SKM-1 (cell line): ENCODE measurements around the gene KLHL28.

Experiments used
- DNase-seq: peaks from one replicate; lab custom pipeline; 2025; ENCODE audit not compliant: unreplicated experiment; lab: John Stamatoyannopoulos, UW

The KLHL28 gene, protein sequence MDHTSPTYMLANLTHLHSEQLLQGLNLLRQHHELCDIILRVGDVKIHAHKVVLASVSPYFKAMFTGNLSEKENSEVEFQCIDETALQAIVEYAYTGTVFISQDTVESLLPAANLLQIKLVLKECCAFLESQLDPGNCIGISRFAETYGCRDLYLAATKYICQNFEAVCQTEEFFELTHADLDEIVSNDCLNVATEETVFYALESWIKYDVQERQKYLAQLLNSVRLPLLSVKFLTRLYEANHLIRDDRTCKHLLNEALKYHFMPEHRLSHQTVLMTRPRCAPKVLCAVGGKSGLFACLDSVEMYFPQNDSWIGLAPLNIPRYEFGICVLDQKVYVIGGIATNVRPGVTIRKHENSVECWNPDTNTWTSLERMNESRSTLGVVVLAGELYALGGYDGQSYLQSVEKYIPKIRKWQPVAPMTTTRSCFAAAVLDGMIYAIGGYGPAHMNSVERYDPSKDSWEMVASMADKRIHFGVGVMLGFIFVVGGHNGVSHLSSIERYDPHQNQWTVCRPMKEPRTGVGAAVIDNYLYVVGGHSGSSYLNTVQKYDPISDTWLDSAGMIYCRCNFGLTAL

DNA sequence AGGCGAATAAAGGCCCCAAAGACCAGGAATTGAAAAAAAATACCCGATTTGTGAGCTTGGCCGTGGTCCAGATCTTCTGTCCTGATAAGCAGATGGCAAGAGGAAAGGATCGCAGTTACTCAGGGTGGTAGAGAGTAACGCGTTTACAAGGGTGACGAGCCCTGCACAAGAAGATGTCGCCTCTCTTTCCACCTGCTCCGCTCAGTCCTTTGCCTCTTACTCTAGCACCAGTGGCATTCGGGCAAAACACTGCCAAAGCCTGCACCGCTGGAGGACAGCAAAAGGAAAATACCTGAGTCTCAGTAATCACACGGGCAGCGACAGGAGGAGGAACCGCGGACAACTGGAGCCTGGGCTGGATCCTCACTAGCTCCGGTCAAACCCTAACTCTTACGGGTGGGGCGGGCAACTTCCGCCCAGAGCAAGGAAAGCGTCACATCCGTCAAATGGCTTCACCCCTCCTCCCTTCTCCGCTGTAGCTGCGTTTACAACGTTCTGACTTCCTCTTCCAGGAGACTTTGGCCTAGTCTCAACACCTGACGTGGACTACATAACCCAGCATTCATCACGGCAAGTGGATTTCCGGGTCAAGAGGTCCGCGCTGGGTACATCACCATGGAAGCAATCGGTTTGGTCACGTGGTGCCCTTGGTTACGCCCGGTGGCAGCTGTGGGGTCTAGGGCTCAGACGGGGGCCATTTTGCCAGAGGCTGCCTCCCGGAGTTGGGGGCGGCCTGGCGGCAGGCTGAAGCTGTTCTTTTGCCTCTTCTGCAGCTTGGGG is at the start of gene KLHL28, which contains the start of gene TOGARAM1:
Gene KLHL28, minus strand, starts transcription at position 394 of the 780 bp plus-strand sequence. CDS start 16,019 bp downstream, outside the sequence.
Gene TOGARAM1, plus strand, starts transcription at position 637 of the 780 bp plus-strand sequence. CDS start 232 bp downstream, outside the sequence.
- peak; percentile 89 for DNase-seq

DNA sequence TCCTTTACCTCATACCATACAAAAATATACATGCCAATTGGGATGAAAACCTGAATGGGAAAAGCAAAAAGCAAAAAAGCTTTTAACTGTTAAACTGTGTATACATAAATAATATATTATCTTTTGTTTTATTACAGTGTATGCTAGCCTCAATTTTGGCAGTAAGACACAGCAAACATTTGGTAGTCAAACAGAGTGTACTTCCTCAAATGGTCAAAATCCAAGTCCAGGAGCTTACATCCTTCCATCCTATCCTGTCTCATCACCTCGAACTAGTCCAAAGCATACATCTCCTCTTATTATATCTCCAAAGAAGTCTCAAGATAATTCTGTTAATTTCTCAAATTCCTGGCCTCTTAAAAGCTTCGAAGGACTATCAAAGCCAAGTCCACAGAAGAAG is 42.2 kb upstream of the KLHL28 start:
- DNase-seq: no peak

DNA sequence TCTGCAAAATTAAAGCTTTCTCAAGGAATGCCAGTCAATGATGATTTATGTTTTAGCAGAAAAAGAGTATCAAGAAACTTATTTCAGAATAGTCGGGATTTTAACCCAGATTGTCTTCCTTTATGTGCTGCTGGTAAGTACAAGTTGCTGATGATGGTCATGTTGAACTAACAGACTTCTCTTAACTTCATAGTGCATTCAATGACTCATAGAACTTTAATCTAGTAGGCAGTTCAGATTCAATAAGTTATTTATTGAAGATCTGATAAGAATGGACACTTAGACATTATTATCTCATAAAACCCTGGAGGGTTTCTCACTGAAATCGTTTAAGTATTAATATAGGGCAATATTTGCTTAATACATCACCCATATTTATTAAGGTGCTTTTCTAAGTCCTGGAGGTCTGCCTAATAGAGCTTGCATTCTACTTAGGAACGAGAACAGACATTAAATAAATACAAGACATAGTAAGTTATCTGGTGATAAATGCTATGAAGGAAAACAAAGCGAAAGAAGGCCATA is 34.1 kb upstream of the KLHL28 start:
- no peak for DNase-seq

DNA sequence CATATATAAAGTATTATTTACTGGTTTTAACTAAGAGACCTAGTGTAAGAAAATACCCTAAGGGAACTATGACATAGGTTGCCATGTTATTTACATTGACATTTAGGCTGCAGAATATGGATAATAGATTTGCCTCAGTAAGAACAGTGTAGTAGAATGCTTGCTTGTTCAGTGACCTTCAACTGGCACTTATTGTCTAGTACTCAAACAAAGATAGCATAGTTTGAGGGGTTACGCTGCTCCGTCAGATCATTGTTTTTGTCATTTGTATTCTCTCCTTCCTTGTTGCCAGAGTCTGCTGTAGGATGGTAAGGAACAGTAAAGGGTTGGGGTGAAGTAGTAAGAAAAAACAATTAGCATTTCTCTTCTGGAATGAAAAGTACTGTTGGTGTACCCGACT is 33.4 kb upstream of the KLHL28 start:
- DNase-seq: no peak

DNA sequence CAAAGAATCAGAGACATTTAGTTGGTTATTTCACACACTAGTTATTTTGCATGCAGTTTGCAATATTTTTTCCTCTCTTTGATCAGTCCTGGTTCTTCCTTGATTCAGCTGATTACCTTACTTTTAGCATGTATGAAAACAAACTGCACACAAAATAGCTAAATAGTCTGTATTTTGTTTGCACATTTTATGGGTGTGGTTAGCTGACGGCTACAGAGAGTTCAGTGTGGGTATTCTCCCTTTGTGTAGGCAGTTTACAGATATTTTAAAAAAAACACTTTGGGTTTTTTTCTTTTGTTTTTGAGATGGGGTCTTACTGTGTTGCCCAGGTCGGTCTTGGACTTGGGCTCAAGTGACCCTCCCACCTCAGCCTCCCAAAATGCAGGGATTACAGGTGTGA is 28.8 kb upstream of the KLHL28 start:
- no peak for DNase-seq

DNA sequence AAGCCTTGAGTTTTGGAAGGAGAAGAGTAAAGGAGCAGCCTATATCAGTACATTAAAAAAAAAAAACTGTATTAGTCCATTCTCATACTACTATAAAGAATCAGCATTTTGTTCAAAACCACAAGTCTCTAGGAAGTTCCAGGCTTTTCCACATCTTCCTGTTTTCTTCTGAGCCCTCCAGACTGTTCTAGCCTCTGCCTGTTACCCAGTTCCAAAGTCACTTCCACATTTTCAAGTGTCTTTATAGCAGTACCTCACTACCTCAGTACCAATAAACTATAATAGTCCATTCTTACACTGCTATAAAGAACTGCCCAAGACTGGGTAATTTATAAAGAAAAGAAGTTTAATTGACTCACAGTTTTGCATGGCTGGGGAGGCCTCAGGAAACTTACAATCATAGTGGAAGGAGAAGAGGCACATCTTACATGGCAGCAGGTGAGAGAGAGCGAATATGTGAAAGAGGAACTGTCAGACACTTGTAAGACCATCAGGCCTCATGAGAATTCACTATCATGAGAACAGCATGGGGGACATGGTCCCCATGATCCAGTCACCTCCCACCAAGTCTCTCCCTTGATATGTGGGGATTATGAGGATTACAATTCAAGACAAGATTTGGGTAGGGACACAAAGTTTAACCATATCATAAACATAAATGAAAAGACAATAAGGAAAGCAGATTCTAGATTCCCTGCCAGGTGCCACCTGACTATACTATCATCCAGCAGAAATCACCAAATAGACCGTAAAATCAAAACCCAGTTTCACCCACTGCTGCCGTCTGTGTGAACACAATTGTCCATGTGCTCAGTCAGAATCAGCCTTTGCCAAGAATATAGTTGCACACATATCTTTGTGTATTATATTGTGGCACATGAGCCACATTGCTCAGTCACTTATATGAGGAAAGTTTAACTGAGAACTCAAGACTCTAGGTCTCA is 28.0 kb upstream of the KLHL28 start:
- no peak for DNase-seq

DNA sequence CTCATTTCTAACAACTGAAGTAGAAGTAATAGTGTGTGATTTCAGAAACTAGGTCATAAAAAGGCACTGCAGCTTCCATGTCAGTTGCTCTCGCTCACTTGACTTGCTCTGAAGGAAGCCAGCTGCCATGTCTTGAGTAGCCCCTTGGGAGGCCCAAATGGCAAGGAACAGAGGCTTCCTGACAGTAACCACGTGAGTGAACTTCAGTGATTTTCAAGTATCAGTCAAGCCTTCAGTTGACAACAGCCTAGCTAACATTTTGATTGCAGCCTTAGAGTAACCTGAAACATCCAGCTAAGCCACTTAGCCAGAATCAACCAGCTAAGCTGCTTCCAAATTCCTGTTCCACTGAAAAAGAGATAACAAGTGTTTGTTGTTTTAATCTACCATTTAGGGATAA is 26.9 kb upstream of the KLHL28 start:
- no peak for DNase-seq

DNA sequence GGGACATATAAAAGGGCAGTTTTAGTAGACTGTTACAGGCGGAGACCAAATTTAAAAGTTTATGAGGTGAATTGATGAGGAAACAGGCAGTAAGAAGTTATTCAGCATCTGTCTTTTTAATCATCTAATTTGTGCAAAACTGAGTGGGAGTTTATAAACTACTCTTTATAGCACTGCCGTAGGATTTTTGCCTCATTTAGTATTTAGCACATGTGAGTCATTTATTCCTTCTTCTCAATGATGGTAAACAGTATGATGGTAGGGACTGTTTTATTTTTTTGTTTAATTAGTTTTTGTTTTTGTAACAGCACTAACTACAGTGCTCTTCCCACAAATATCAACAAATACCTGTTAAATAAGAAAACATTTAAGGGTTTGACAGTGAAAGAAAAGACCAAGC is 20.8 kb upstream of the KLHL28 start:
- no peak for DNase-seq

DNA sequence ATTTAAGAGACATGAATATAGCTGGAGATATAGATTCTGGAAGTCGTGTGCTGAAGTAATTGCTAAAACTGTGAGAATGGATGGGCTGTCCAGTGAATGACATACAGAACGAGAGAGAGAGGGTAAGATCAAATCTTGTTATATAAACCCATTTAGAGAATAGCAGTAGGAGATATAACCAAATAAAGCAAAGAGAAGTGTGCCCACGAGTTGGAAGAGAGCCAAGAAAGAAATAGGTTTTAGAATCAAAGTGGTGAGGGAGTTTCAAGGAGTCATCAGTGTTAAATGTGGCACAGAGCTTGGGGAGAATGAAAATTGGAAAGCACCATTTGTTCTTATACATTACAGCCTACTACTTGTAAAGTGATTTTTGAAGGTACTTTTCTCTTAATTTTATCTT is 19.5 kb upstream of the KLHL28 start:
- no peak for DNase-seq

DNA sequence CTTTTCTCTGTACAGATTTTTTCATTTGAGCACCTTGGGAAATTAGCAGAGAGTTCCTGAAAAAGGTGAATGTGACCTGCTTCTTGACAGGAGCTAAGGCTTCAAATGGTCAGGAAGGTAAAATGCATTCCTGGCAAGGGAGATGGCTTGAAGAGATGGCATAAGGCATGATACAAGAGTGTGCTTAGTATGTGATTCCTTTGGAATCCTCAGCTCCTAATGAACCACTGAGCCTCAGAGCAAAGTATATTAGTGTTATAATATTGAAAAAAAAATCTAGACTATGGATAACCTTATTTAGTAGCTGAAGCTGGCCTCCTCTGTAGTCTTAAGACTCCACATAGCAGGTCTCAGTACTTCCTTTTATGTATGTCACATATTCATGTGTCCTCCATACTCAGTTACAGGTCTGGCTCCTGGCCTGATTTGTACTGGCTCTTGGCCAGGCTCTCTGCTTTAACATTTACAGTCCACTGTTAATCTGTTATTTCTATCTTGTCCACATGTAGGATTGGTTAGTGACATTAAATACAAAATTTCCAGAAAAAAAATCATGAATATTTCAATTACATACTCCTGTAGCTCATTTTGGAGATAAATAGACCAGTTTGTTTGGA is 18.1 kb upstream of the KLHL28 start:
- no peak for DNase-seq

DNA sequence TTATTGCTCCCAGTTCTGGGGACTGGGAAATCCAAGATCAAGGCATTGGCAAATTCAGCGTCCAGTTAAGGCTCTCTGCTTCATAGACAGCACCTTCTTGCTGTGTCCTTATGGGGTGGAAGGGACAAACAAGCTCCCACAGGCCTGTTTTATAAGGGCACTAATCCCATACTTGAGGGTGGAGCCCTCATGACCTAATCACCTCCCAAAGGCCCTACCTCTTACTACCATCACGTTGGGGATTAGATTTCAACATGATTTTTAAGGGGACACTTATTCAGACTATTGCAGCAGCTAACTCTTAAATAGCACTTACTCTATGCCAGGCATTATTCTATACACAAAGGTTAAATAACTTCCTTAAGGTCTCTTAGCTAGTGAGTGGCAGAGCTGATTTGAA is 17.5 kb upstream of the KLHL28 start:
- DNase-seq: no peak

DNA sequence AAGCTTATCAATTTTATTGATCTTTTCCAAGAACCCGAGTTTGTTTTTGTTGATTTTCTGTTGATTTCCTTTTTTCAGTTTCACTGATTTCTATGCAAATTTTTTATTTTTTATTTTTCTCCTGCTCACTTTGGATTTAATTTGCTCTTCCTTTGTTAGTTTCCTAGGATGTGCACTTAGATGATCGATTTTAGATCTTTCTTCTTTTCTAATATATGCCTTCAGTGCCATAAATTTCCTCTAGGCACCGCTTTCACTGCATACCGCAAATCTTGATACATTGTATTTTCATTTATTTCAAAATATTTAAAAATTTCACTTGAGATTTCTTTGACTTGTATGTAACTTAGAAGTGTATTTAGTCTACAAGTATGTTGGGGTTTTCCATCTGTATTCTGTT is 9.7 kb upstream of the KLHL28 start:
- no peak for DNase-seq

DNA sequence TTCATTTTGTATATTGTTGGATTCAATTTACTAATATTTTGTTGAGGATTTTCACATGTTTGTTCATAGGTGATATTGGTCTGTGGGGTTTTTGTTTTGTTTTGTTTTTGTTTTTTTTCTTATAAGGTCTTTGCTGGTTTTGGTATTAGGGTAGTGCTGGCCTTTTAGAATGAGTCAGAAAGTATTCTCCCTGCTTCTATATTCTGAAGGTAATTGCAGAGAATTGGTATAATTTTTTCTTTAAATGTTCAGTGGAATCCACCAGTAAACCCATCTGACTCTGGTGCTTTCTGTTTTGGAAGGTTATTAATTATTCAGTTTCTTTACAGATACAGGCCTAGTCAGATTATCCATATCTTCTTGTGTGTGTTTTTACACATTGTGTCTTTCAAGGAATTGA is 9.2 kb upstream of the KLHL28 start:
- DNase-seq: no peak

DNA sequence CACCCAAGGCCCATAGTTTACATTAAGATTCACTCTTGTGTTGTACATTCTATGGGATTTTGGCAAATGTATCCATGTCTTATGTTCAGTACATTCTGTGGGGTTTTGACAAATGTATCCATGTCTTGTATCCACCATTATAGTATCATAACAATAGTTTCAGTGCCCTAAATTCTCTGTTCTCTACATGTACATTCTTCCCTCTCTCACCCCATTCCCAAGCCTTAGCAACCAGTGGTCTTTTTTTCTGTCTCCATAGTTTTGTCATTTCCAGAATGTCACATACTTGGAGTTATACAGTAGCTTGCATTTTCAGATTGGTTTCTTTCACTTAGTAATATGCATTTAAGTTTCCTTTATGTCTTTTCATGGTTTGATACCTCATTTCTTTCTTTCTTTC is 7.0 kb upstream of the KLHL28 start:
- DNase-seq: no peak

DNA sequence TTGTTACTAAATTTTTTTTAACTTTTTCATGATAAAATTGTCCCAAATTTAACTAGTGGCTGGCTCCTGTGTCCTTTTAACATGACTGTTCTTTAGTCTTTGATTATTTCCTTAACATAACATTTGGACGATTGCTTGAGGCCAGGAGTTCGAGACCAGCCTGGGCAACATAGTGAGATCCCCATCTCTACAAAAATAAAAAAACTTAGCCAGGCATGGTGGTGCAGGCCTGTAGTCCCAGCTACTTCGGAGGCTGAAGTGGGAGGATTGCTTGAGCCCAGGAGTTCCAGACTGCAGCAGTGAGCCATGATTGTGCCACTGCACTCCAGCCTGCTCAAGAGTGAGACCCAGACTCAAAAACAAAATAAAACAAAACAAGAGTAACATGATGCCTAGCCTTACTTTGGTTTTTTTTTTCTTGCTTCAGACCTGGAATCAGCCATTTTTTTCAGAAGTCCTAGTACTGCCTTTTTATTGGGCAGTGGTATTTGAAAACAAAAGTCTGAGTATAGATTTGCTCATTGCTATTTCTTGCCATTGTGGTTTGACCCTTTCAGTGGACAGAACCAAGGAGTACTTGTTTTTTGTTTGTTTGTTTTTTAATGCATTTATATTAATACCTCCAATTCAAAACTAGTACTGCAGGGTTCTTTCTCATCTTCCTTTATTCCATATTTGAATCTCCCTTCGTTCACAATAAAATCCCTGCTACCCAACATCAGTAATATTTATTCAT is 5.0 kb upstream of the KLHL28 start:
- no peak for DNase-seq

DNA sequence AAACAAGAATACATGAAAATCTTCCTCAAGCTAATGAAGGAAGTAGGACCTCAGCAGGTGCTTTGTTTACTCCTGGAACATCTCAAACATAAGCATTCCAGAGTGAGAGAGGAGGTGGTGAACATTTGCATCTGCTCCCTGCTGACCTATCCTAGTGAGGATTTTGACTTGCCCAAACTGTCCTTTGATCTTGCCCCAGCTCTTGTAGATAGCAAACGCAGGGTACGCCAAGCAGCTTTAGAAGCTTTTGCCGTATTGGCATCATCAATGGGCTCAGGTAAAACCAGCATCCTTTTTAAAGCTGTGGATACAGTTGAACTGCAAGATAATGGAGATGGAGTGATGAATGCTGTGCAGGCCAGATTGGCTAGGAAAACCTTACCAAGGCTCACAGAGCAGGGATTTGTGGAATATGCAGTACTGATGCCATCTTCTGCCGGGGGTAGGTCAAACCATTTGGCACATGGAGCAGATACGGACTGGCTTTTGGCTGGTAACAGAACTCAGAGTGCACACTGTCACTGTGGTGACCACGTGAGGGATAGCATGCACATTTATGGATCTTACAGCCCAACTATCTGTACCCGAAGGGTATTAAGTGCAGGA is 2.1 kb upstream of the KLHL28 start:
- DNase-seq: no peak

DNA sequence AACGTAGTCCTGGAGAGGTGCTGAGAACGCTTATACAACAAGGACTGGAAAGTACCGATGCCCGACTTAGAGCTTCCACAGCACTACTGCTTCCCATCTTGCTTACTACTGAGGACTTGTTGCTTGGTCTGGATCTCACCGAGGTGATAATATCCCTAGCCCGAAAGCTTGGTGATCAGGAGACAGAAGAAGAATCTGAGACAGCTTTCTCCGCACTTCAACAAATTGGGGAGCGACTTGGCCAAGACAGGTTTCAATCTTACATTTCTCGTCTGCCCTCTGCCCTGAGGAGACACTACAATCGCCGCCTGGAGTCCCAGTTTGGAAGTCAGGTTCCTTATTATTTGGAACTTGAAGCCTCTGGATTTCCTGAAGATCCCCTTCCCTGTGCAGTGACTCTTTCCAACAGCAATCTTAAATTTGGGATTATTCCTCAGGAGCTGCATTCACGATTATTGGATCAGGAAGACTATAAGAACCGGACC is 1.3 kb upstream of the KLHL28 start:
- no peak for DNase-seq

DNA sequence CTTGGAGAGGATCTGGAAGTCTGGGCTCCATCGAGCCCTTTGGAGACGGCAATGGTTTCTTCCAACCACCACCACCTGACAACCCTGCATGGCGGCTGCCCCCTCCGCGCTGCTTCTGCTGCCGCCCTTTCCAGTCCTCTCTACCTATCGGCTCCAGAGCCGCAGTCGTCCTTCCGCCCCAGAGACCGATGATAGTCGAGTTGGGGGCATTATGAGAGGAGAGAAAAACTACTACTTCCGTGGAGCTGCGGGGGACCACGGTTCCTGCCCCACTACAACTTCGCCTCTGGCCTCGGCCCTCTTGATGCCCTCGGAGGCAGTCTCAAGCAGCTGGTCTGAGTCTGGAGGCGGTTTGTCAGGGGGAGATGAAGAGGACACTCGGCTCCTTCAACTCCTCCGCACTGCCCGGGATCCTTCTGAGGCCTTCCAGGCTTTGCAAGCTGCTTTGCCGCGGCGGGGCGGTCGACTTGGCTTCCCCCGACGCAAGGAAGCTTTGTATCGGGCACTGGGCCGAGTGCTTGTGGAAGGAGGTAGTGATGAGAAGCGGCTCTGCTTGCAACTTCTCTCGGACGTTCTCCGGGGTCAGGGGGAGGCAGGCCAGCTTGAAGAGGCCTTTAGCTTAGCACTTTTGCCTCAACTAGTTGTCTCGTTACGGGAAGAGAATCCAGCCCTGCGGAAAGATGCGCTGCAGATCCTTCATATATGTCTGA is 742 bp upstream of the KLHL28 start:
- no peak for DNase-seq
